ENCODE measurements around the gene SHANK3. TPM values are rescaled to one million over a fixed set of nuclear protein-coding genes. Genes with fewer than 3 reads are reported as not detected.
A peak's percentile ranks its signal among the peaks of the same experiment; 100 is the strongest.

SHANK3 gene
- total RNA-seq, 1 donor from 2014 or later, result 10.6 TPM

- no peak for FAIRE-seq
- Histone ChIP-seq H3K27ac (ENCODE audit: low read depth, low read length) (no peak overlapping the region), H3K4me1 (ENCODE audit: insufficient read depth, low read length) (peaks cover 10% of the 10 kb centered on the region), H4K20me1 (ENCODE audit: insufficient read depth, low read length) (peaks cover 23% of the 10 kb centered on the region), H3K9ac (ENCODE audit: low read length) (peak overlapping the region; percentile 54), H3K79me2 (ENCODE audit: insufficient read depth, low read length) (no peaks in the 10 kb centered on the region), H3K4me2 (ENCODE audit: low read length) (peak overlapping the region; percentile 89), H2AFZ (ENCODE audit: low read depth, low read length) (peak overlapping the region; percentile 34), H3K4me3 (ENCODE audit: insufficient read depth, low read depth, low read length) (peak overlapping the region; percentile 51), H3K27me3 (ENCODE audit: insufficient read depth, low read length) (no peaks in the 10 kb centered on the region), H3K9me3 (ENCODE audit: insufficient read depth, low read depth, low read length) (no peaks in the 10 kb centered on the region), H3K36me3 (ENCODE audit: insufficient read depth, low read length) (no peaks in the 10 kb centered on the region)
- no peaks in the 10 kb centered on the region for H3K9me3 Mint-ChIP-seq (ENCODE audit: unreplicated experiment)
- DNase-seq (ENCODE audit: low read depth), result no peak
- H3K27ac Mint-ChIP-seq (ENCODE audit: unreplicated experiment), result no peak overlapping the region
- H3K4me3 Mint-ChIP-seq (ENCODE audit: unreplicated experiment), result peak overlapping the region; percentile 83
- peaks cover 19% of the 10 kb centered on the region for H3K4me1 Mint-ChIP-seq (ENCODE audit: low read depth, unreplicated experiment)
- peaks cover 8% of the 10 kb centered on the region for H3K36me3 Mint-ChIP-seq (ENCODE audit: low read depth, unreplicated experiment)
- no peak for TF ChIP-seq CTCF (IDR thresholded peaks at IDR 0.05; ENCODE audit: insufficient read depth, low read depth, low read length)
- no peak for TF ChIP-seq EZH2 (IDR thresholded peaks at IDR 0.05; ENCODE audit: insufficient read depth, low read length)
- peaks cover 14% of the 10 kb centered on the region for H3K27me3 Mint-ChIP-seq (ENCODE audit: low read depth, unreplicated experiment)
Observed at GRCh38 chr22:50697667-50698506, 25.3 kb downstream of the SHANK3 start.

GRCh38 chr22:50698546-50698945 lies 25.9 kb downstream of the SHANK3 start:
- Mint-ChIP-seq H3K4me3 (ENCODE audit: unreplicated experiment) (peak overlapping the region; percentile 80), H3K4me1 (ENCODE audit: low read depth, unreplicated experiment) (peaks cover 20% of the 10 kb centered on the region), H3K27ac (ENCODE audit: unreplicated experiment) (no peak overlapping the region), H3K27me3 (ENCODE audit: low read depth, unreplicated experiment) (peaks cover 14% of the 10 kb centered on the region), H3K9me3 (ENCODE audit: unreplicated experiment) (no peaks in the 10 kb centered on the region), H3K36me3 (ENCODE audit: low read depth, unreplicated experiment) (peaks cover 8% of the 10 kb centered on the region)
- no peaks in the 10 kb centered on the region for H3K27me3 ChIP-seq (ENCODE audit: insufficient read depth, low read length)
- no peaks in the 10 kb centered on the region for H3K79me2 ChIP-seq (ENCODE audit: insufficient read depth, low read length)
- H3K9me3 ChIP-seq (ENCODE audit: insufficient read depth, low read depth, low read length), result no peaks in the 10 kb centered on the region
- H3K4me1 ChIP-seq (ENCODE audit: insufficient read depth, low read length), result peaks cover 10% of the 10 kb centered on the region
- no peak overlapping the region for H3K27ac ChIP-seq (ENCODE audit: low read depth, low read length)
- H3K36me3 ChIP-seq (ENCODE audit: insufficient read depth, low read length), result no peaks in the 10 kb centered on the region
- H2AFZ ChIP-seq (ENCODE audit: low read depth, low read length), result no peak overlapping the region
- H3K4me2 ChIP-seq (ENCODE audit: low read length), result peak overlapping the region; percentile 89
- H3K4me3 ChIP-seq (ENCODE audit: insufficient read depth, low read depth, low read length), result no peak overlapping the region
- no peak for DNase-seq (ENCODE audit: low read depth)
- no peak for FAIRE-seq
- peaks cover 23% of the 10 kb centered on the region for H4K20me1 ChIP-seq (ENCODE audit: insufficient read depth, low read length)
- TF ChIP-seq CTCF (IDR thresholded peaks at IDR 0.05; ENCODE audit: insufficient read depth, low read depth, low read length) (no peak), EZH2 (IDR thresholded peaks at IDR 0.05; ENCODE audit: insufficient read depth, low read length) (no peak)
- no peak overlapping the region for H3K9ac ChIP-seq (ENCODE audit: low read length)
